Measurements from ENCODE around the gene CPNE7. TPM values are rescaled to one million over a fixed set of nuclear protein-coding genes. Genes with fewer than 3 reads are reported as not detected.

CPNE7 gene
- total and polyA plus RNA-seq, 10 of the 15 experiments (the other 5 are each of a cell fraction or from before 2014, with no cell fraction given) = 0.29 to 46.9 (median 17.5) TPM

- TF ChIP-seq BCLAF1 (IDR thresholded peaks at IDR 0.05) (no peak), BRCA1 (IDR thresholded peaks at IDR 0.05; ENCODE audit: low read depth, low read length) (no peak), ZNF274 (IDR thresholded peaks at IDR 0.05; ENCODE audit: insufficient read depth, insufficient read length) (no peak), BCL11A (IDR thresholded peaks at IDR 0.05; ENCODE audit: low read depth, low read length) (no peak), SRF (IDR thresholded peaks at IDR 0.05; ENCODE audit: low read depth in 2 of 2, low read length in 2 of 2) (no peak), WRNIP1 (IDR thresholded peaks at IDR 0.05; ENCODE audit: borderline replicate concordance, low read depth, low read length) (no peak), USF2 (IDR thresholded peaks at IDR 0.05; ENCODE audit: borderline replicate concordance, low read depth, low read length) (no peak)
These were observed 32.6 kb downstream of the CPNE7 start (continued) for GRCh38 chr16:89607937-89608740.

GRCh38 chr16:89610108-89610453 is 34.5 kb downstream of the CPNE7 start:
- Histone ChIP-seq H3K4me2 (ENCODE audit: control insufficient read depth, insufficient read depth) (no peak overlapping the region), H3K4me3 (no peak overlapping the region)

More at GRCh38 chr16:89610108-89610453, 34.5 kb downstream of the CPNE7 start:
- Histone ChIP-seq H3K9me3 (replicated peaks; ENCODE audit: control insufficient read depth, insufficient read depth, low read length) (no peaks in the 10 kb centered on the region), H3K9ac (ENCODE audit: control insufficient read depth, insufficient read depth, low read length) (no peak overlapping the region), H3K4me1 (ENCODE audit: control insufficient read depth, insufficient read depth, low read length) (no peaks in the 10 kb centered on the region), H3K36me3 (ENCODE audit: control insufficient read depth in 2 of 2, insufficient read depth in 2 of 2, low read length in 1 of 2) (no peaks in the 10 kb centered on the region), H4K20me1 (ENCODE audit: control insufficient read depth, insufficient read depth) (no peaks in the 10 kb centered on the region), H3K27ac (ENCODE audit: control insufficient read depth, insufficient read depth) (no peak overlapping the region), H2AFZ (ENCODE audit: control insufficient read depth, low read depth, low read length) (no peak overlapping the region), H3K79me2 (ENCODE audit: control insufficient read depth, insufficient read depth, low read length) (no peaks in the 10 kb centered on the region), H3K27me3 (replicated peaks in 1 of 2; ENCODE audit: control insufficient read depth in 2 of 2, insufficient read depth in 2 of 2, low read length in 1 of 2) (no peaks in the 10 kb centered on the region)
- BruUV-seq (replicated peaks) = no TSS peak
- TF ChIP-seq IRF4 (IDR thresholded peaks at IDR 0.05; ENCODE audit: low read depth, low read length) (no peak), TCF12 (IDR thresholded peaks at IDR 0.05; ENCODE audit: low read depth, low read length) (no peak), TCF3 (IDR thresholded peaks at IDR 0.05; ENCODE audit: borderline replicate concordance, insufficient read depth, low read depth, low read length) (no peak), SREBF1 (IDR thresholded peaks at IDR 0.05; ENCODE audit: low read length) (no peak)
- POLR2A ChIA-PET = no interaction called here
- no peak for FAIRE-seq
- RAD21 ChIA-PET (ENCODE audit: unreplicated experiment) = no interaction called here
- ATAC-seq = no peak
- DNase-seq (ENCODE audit: low read depth, low spot score) = no peak
- in situ Hi-C loops (cut with MboI) (no loop called here), intact Hi-C loops (cut with micrococcal nuclease; ENCODE audit: unreplicated experiment) (no loop called here)
- SMC1A ChIA-PET (ENCODE audit: uncharacterized antibody, unreplicated experiment) = no interaction called here
- WGBS (ENCODE audit: insufficient coverage, insufficient replicate concordance, low lambda C conversion rate, missing lambda C conversion rate) = 4% methylated on average over 1 of the region's 1 CpG
- CTCF ChIA-PET = no interaction called here

All from GM12878 (cell line).